ENCODE results near the gene MAX.

MAX gene

DNA sequence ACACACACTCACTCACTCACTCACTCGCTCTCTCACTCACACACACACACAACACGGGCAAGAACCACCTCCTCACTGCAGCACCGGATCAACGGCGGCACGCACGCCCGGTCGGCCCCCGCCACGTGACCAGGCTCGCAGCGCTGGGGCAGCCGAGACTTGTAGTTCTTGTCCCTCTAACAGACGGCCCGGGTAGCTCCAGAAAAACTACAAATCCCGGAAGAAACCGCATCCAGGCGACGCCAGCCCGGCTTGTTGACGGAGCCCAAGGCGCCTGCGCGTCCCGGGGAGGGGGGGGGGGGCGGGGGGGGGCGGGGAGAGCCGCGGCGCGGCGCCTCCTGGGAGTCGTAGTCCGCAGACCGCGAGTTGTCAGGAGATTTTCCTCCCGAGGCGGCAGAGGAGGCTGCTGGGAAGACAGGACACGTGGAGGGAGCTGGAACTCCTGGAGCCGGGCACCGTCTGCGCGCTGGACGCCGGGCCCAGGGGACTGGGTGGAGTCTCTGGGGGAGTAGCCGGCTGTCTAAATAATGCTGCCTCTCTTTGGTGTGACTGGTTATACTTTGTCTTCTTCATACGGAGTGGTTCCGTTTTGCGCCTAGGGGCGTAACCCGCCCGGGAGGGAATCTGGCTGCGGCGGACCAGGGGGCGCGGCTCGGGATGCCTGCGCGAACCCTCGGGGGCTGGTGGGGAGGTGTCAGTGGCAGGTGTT is at the start of gene MAX:
TSS of gene MAX (minus strand) at position 77 of the 709 bp plus-strand sequence. CDS start 178 bp downstream, outside the sequence.
- DNase-seq (ENCODE audit: low read depth in 2 of 2, low spot score in 1 of 2): peak; percentile 96 to 98

GRCh38 chr14:65151609-65151956 is 49.3 kb upstream of the MAX start:
- no peak for DNase-seq (ENCODE audit: low read depth in 2 of 2, low spot score in 1 of 2)

DNA sequence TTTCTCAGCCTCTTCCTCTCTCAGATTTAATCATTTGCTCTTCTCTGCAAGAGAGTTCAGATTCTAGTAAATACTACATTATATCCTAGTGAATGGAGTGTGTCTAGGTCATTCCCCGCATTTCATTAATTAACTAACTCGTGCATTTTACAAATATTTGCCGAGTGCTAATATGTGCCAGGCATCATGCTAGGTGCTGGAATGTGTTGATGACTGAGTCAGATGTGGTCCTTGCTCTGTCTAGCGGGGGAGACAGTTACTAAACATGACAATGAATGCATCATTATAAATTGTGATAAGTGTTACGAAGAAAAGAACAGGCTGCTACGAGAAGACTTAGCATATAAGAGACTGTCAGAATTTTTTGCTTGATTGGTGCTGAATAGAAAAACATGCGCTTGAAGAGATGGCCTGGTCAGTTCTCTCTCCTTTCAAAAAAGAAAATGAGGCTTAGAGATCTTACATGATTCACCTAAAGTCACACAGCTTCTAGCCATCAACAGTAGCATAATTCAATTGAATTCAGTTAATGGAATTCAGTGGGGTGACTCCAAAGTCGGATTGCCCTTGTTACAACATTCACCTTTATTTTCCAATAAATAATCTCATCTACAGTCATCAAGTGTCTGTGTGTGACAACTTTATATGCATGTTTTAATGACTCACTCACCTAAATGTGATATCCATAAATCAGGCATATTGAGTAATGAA is 48.7 kb upstream of the MAX start:
- DNase-seq (ENCODE audit: low read depth in 2 of 2, low spot score in 1 of 2): no peak

GRCh38 chr14:65149116-65149515 is 46.8 kb upstream of the MAX start:
- no peak for DNase-seq (ENCODE audit: low read depth in 2 of 2, low spot score in 1 of 2)

GRCh38 chr14:65144170-65144569 is 41.9 kb upstream of the MAX start:
- DNase-seq (ENCODE audit: low read depth in 2 of 2, low spot score in 1 of 2): no peak

- no peak for DNase-seq (ENCODE audit: low read depth in 2 of 2, low spot score in 1 of 2)
Measured at GRCh38 chr14:65142914-65143625, 40.8 kb upstream of the MAX start.

GRCh38 chr14:65142429-65142828 is 40.1 kb upstream of the MAX start:
- DNase-seq (ENCODE audit: low read depth in 2 of 2, low spot score in 1 of 2): no peak

- DNase-seq (ENCODE audit: low read depth in 2 of 2, low spot score in 1 of 2): no peak
Measured at GRCh38 chr14:65141523-65141922, 39.2 kb upstream of the MAX start.

DNA sequence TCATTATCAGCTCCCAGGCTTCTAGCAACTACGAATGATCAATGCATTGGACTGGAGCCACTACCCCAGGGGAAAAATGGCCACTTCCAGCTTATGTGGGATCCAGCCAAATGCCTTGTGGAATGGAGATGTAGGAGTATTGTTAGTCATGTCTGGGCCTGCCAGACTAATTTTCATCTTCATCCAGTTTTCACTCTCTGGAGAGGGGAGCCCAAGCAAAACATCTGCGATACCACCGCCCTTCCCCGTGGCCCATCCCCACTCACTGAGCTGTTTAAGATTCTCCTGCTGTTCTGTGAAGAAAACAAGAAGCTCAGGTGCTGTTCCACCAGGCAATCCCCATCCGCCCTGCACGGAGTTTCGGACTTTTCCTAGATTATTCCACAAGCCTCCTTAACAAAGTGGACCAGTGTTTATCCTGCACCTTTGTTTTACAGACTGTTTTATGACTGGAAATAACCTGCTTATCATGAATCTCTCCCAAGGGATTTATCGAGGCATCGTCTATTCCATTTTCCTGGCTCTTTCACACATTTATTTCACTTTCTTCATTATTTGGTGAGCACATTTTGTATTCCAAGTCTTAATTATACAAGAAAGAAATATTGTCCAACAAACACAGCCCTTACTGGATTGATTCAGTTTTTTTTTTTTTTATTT is 35.5 kb upstream of the MAX start:
- no peak for DNase-seq (ENCODE audit: low read depth in 2 of 2, low spot score in 1 of 2)

DNA sequence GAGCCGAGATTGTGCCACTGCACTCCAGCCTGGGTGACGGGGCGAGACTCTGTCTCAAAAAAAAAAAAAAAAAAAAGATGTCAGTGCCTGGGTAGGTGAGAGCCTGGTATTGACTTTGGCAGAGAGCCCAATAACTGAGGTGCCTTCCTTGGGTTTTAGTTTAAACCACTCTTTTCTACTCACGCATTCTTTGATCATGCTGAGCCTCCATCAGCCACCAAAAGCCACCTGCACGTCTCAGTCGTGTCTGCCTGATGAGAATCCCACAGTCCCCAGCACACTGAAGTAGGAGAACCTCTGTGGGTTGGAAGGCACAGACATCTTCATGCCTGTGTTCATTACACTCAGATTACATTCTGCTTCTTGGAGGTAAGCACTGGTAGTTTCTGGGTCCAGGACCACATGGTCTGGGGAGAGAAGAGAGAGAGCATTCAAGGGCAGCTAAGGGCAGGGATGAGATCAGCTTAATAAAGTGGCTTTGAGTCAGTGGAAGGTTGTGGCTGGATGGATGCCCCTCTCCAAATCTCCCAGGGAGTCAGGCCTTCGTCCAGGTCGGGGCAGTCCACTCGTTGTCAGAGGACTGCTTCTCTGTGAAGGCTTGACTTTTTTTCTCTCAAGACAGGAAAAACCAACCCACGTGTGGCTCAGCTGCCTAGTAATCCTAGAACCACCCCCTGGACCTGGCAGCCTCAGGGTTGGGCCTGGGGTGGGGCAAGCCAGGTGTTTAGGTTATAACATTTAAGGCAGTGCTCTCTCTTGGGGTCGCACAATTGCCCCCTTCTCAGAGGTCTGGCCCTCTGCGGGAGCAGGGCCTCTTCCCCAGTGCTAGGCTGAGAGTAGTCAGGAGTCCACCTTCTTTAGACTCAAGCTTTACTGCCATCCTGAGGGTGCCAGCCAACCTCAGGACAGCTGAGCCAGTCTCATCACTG is 32.6 kb upstream of the MAX start:
- no peak for DNase-seq (ENCODE audit: low read depth in 2 of 2, low spot score in 1 of 2)

DNA sequence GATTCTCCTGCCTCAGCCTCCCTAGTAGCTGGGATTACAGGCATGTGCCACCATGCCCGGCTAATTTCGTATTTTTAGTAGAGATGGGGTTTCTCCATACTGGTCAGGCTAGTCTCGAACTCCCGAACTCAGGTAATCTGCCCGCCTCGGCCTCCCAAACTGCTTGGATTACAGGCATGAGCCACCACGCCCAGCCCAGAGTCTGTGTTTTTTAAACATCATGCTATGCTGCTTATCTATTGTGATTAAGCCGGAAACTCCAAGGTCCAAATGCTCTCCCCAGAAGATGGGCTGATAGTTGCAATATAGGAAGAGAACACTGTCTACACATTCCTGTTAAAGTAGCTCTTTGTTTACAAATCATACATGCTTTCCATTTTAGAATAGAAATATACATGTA is 30.5 kb upstream of the MAX start:
- DNase-seq (ENCODE audit: low read depth in 2 of 2, low spot score in 1 of 2): no peak

DNA sequence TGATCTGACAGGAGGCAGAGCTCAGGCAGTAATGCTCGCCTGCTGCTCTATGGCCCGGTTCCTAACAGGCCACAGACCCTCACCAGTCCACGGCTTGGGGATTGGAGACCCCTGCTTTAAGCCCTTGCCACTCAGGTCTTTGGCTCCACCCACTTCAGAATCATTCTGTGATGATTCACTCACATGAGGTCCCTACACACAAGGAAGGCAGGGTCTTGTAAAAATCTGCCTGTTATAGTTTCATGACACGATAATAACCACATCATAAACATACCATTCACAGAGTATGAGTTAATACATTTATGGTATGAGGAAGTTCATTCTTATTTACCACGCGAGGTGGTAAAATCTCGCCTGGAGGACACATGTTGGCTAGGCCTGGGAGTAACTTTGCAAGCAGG is 29.0 kb upstream of the MAX start:
- no peak for DNase-seq (ENCODE audit: low read depth in 2 of 2, low spot score in 1 of 2)

DNA sequence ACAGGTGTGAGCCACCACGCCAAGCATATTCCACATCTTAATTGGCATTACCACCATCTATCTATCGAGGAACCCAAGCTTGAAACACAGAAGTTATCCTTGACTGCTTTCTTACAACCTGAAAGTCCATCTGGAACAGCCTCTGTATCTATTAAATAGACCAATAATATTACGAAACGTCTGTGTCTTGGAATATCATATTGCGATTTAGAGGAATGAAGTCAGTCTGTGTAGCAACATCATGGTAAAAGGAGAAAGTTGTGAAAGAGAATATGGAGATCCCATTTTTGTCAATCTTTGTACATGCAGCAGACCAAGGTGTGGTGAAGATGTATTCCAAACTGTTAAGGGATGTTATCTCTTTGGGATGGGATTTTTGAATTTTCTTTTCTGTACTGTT is 25.8 kb upstream of the MAX start:
- DNase-seq (ENCODE audit: low read depth in 2 of 2, low spot score in 1 of 2): no peak

DNA sequence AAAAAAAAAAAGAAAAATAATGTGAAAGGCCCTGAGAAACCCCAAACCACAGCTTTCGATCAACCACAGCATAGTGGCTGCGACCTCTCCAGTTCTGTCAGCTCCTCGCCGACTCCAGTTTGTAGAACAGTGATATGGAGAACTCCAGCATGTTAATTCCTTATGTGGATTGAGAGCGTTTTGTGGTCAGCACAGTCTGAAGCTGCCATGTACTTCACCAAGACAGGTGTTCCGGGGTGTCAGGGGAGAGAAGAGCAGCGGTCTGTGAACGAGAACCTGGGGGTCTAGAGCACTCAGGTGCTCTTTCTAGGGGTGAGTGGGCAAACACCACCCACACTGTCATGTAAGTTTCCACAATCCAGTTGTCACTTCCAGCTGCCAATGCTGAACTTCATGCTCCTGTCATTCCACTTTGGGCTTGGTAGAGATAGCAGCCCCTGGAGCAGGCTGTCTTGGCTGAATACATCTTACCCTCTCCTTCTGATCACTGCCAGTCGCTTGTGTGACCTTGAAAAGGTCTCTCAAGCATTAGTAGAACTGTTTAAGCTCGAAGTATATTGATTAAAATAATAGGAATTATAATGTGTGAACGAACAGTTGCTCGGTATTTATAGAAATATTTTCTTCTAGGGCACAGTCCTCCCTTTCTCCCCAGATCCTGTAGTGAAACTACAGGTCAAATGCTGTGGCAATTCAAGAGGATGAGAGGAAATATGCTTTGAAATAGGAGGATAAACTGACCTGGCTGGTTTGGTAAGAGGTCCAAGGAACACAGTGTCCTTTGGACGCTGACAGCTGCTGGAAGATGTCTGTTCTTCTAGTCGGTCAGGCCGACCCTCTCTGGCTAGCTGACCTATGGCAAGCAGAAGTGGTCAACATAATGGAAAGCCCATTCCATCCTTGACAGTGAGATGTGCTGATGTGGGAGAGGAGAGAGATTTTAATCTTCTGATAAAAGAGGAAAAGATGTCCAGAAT is 15.7 kb upstream of the MAX start:
- DNase-seq (ENCODE audit: low read depth in 2 of 2, low spot score in 1 of 2): no peak

DNA sequence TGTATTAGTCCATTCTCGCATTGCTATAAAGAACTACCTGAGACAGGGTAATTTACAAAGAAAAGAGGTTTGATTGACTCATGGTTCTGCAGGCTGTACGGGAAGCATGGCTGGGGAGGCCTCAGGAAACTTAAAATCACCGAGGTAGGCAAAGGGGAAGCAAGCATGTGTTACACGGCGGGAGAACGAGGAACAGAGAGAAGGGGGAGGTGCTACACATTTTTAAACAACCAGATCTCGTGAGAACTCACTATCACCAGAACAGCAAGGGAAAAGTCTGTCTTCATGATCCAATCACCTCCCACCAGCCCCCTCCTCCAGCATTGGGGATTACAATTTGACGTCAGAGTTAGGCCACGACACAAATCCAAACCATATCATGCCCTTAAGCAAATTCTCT is 13.3 kb upstream of the MAX start:
- DNase-seq (ENCODE audit: low read depth in 2 of 2, low spot score in 1 of 2): no peak

DNA sequence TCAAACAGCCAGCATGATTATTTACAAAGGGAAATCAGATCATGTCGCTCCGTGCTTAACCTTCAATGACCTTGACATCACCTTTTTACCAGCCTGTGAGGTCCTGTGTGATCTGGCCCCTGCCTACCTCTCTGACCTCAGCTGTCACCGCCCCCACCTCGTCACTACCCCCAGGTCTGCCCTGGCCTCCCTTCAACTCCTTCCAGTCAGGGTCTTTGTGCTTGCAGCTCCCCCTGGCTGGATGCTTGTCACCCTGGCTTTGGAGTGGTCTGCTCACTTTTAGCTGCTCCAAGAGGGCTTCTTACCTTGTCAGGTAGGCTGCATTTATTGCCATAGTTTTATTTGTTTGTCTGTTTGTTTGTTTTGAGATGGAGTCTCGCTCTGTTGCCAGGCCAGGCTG is 8.2 kb upstream of the MAX start:
- DNase-seq (ENCODE audit: low read depth in 2 of 2, low spot score in 1 of 2): no peak

- DNase-seq (ENCODE audit: low read depth in 2 of 2, low spot score in 1 of 2): no peak
Measured at GRCh38 chr14:65109357-65109756, 7.0 kb upstream of the MAX start.

GRCh38 chr14:65107200-65107599 is 4.9 kb upstream of the MAX start:
- DNase-seq (ENCODE audit: low read depth in 2 of 2, low spot score in 1 of 2): no peak

DNA sequence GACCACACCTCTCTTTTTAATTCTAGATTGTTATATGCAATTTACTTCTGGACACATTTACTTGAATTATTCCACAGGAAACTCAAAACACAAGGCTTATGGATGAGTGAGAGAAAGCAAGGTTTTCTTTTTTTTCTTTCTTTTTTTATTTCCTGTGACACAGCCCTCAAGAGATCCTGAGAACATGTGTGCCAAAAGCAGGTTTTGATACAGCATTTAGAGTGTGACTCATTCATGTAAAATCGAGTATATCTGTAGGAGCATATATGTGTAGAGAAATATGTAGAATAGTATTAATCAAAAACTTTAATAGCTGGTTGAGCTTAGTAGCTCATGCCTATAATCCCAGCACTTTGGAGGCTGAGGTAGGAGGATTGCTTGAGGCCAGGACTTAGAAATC is 4.4 kb upstream of the MAX start:
- no peak for DNase-seq (ENCODE audit: low read depth in 2 of 2, low spot score in 1 of 2)

- no peak for DNase-seq (ENCODE audit: low read depth in 2 of 2, low spot score in 1 of 2)
Measured at GRCh38 chr14:65106316-65106715, 4.0 kb upstream of the MAX start.
